GM13977 (cell line): ENCODE measurements around the gene NUAK2.
A peak's percentile ranks its signal among the peaks of the same experiment; 100 is the strongest.

Experiments used
- DNase-seq: peaks from one replicate; pipeline ENCODE4 v3.0.0; 2012; ENCODE audit warnings: low spot score
- in situ Hi-C: fragments of 300-500 bp; cut with MboI; formaldehyde crosslinking; loops from one replicate; pipeline ENCODE4 v1.12.0; 2022; ENCODE audit warnings: low sequenced_read_pairs, low pct_unique_long_range_greater_than_20kb, mixed read lengths, inconsistent platforms; ENCODE audit not compliant: unreplicated experiment
- TF ChIP-seq, protein P1 (sequence below): IDR thresholded peaks from 2 replicates; pipeline ENCODE4 v1.5.1; 2012; ENCODE audit warnings: mild to moderate bottlenecking, control low read depth; ENCODE audit not compliant: insufficient read depth; ENCODE audit errors: extremely low read depth, missing control alignments

Gene NUAK2

DNA sequence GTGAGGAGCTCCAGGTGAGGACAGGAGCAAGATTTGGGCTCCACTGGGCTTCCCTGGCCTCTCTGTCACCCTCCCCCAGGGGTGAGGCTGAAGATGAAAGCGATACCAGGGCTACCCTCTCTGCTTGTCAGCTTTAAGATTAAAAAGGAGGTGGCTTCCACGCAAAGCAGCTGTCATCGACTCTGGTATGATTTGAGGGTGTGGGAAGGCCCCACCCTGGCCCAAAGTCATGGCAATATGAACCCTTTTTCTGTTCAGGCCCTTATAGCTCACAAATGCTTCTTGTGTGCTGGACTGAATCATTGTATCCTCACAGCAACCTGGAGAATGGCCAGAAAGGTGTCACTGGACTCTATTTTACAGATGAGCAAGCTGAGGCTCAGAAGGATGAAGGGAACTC lies 41.6 kb downstream of the NUAK2 start:
- in situ Hi-C loops = loop anchor here (5.0 kb wide), 1 partner anchor 42 kb away; the partner anchor contains the start of gene NUAK2
- no peak for DNase-seq

DNA sequence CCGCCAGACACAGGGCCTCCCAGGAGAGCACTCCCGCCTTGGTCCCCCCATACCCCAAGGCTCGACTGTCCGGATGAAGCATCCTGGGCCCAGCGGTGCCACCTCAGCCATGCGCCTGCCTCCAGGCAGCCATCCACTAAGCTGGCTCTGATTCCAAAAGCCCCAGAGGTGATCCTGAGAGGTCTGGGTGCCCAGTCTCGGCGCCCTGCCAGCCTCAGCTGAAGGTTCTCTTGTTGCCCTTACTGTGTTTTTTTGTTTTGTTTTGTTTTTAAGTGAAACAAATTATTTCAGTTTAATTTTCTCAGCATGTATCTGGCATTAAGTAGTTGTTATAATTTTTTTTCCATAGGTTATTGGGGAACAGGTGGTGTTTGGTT lies 44.9 kb downstream of the NUAK2 start:
- DNase-seq = no peak
- in situ Hi-C loops = no loop called here
- TF ChIP-seq, protein P1, sequence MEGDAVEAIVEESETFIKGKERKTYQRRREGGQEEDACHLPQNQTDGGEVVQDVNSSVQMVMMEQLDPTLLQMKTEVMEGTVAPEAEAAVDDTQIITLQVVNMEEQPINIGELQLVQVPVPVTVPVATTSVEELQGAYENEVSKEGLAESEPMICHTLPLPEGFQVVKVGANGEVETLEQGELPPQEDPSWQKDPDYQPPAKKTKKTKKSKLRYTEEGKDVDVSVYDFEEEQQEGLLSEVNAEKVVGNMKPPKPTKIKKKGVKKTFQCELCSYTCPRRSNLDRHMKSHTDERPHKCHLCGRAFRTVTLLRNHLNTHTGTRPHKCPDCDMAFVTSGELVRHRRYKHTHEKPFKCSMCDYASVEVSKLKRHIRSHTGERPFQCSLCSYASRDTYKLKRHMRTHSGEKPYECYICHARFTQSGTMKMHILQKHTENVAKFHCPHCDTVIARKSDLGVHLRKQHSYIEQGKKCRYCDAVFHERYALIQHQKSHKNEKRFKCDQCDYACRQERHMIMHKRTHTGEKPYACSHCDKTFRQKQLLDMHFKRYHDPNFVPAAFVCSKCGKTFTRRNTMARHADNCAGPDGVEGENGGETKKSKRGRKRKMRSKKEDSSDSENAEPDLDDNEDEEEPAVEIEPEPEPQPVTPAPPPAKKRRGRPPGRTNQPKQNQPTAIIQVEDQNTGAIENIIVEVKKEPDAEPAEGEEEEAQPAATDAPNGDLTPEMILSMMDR = no peak

More for the DNA sequence above, 41.6 kb downstream of the NUAK2 start:
- TF ChIP-seq, protein P1 = no peak

DNA sequence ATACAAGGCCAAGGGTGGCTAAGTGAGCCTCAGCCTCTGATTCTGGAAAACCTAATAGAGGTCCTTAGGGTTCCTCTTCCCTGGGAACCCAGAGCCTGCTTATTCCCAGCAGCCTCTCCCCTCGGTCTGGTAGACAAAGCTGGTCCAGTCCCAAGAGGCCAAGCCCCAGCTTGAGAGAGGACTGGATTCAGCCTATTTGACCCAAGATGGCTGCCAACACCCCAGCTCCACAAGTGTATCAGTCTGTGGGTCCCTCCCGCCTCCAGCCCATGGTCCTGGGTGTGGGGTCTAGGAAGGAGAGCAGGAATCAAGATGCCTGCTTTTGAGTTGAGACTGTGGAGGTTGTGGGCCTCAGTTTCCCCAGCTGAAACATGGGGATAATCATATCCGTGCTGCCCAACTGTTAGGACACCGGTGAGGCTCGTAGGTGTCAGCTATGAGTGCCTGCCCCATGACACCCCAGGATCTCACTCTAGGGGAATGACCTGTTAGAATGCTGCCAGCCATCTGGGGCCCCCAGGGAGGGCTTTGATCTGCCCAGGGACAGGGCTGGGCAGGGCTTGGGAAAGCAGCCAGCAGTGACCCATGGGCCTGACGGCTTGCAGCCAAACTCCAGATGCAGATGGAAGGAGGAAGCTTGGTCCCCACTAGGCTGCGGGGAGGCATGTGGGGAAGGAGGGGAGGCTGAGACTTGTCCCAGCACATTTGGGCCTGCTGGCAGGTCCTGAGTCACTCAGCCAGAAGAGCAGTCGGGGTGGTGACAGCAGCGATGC lies 45.4 kb downstream of the NUAK2 start:
- in situ Hi-C loops = no loop called here
- DNase-seq = no peak
- TF ChIP-seq, protein P1 = no peak

DNA sequence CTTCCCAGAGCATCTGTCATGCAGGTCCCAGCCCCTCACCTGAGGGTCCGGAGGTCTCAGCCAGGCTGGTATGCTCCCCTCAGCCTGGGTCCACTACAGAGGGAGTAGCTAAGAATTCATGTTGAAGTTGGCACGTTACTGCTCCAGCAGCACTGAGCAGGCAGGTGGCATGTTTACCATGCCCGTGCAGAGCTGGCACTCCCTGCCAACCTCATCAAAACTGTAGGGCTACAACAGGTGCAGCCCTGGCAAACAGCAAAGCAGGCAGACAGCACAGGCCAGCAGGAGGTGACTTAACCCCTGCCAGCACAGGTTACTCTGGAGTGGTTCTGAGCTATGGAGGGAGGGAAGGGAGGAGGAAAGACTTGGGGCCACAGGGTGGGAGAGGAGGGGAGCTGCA lies 46.4 kb downstream of the NUAK2 start:
- no peak for DNase-seq
- in situ Hi-C loops = no loop called here
- TF ChIP-seq, protein P1 = no peak

DNA sequence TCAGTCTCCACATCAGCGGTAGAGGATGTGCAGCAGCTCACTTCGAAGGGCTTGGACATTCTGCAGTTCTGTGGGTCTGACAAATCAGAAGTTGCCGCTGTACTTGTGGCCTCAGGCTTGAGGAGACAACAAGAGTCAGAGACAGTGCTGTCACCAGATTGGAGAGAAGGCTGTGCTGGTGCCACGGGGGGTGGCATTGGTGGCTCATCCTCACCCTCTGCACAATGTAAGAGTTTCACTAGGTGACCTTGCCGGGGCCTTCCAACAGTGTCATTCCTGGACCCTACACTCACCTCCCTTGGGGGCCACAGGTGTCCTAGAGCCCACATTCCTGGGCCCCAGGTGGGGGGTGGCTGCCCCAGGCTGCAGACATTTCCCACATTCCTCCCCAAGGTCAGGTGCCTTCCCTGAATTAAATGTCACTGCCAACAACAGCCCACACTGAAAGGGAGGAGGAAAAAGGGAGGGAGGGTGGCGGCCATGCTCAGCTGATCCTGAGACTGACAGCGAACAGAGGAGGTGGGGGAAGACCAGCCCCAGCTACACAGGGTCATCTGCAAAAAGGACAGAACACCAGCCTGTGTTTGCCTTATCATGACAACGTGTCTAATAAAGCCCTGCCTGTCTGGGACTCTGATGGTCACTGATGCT lies 47.4 kb downstream of the NUAK2 start:
- TF ChIP-seq, protein P1 = no peak
- in situ Hi-C loops = loop anchor here (25.0 kb wide), 1 partner anchor 287 kb away; no protein-coding TSS in a partner anchor
- peak; percentile 46 for DNase-seq

DNA sequence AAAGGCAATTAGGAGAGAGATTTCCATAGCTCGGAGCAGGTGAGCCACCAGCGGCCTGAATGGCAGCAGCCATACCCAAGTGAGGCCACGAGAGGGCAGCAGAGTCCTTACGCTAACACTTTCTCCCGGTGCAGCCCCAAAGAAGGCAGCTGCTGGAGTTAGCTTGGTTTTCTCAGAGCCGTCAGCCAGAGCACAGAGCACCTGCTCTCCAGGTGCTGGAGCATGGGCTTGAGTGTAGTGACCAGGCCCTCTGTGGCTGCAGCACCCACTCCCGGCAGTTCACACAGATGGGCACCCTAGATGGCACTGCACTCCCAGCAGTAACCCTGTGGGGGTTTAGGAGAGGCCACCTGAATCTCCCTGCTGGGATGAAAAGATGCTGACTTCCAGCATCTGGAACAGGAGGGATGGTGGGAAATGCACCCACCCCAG lies 48.0 kb downstream of the NUAK2 start:
- DNase-seq = peak; percentile 93
- in situ Hi-C loops = loop anchor here (25.0 kb wide), 1 partner anchor 286 kb away; no protein-coding TSS in a partner anchor
- TF ChIP-seq, protein P1 = peak; percentile 95
